GM23248 (cell line): ENCODE results near the gene CCDC112. TPM values are rescaled to one million over a fixed set of nuclear protein-coding genes. Genes with fewer than 3 reads are reported as not detected.
A peak's percentile ranks its signal among the peaks of the same experiment; 100 is the strongest.

Source experiments
- DNase-seq: peaks from one replicate; pipeline ENCODE4 v3.0.0-alpha.2; 2015
- H2AFZ ChIP-seq: fragments of 200-600 bp; sonication (generic); 2 replicates; pipeline ENCODE4 v1.6.1; 2016; ENCODE audit warnings: antibody characterized with exemption
- H3F3A ChIP-seq: fragments of 200-600 bp; sonication (generic); 2 replicates; pipeline ENCODE4 v1.6.1; 2016; ENCODE audit warnings: mild to moderate bottlenecking, antibody characterized with exemption, mixed run types; ENCODE audit not compliant: insufficient read depth
- H3K27ac ChIP-seq: fragments of 200-600 bp; sonication (generic); 2 replicates; pipeline ENCODE4 v1.5.1; 2016; ENCODE audit warnings: mild to moderate bottlenecking
- H3K27me3 ChIP-seq: fragments of 200-600 bp; sonication (generic); replicated peaks from 2 replicates; pipeline ENCODE4 v1.6.1; 2016; ENCODE audit warnings: mild to moderate bottlenecking; ENCODE audit not compliant: insufficient read depth
- H3K36me3 ChIP-seq: fragments of 200-600 bp; sonication (generic); 2 replicates; pipeline ENCODE4 v1.6.1; 2016; ENCODE audit warnings: low read depth, mild to moderate bottlenecking
- H3K4me1 ChIP-seq: fragments of 200-600 bp; sonication (generic); 2 replicates; pipeline ENCODE4 v1.6.1; 2016; ENCODE audit warnings: mild to moderate bottlenecking; ENCODE audit not compliant: insufficient read depth
- H3K4me2 ChIP-seq: fragments of 200-600 bp; sonication (generic); one replicate; pipeline ENCODE4 v1.6.1; 2016; ENCODE audit warnings: mild to moderate bottlenecking; ENCODE audit not compliant: unreplicated experiment
- H3K4me3 ChIP-seq: fragments of 200-600 bp; sonication (generic); 2 replicates; pipeline ENCODE4 v1.5.1; 2016; ENCODE audit warnings: mild to moderate bottlenecking
- H3K79me2 ChIP-seq: fragments of 200-600 bp; sonication (generic); 2 replicates; pipeline ENCODE4 v1.6.1; 2016; ENCODE audit warnings: mild to moderate bottlenecking; ENCODE audit not compliant: insufficient read depth
- H3K9ac ChIP-seq: fragments of 200-600 bp; sonication (generic); 2 replicates; pipeline ENCODE4 v1.6.1; 2016; ENCODE audit warnings: mild to moderate bottlenecking
- H3K9me2 ChIP-seq: fragments of 200-600 bp; sonication (generic); 2 replicates; pipeline ENCODE4 v1.6.1; 2016; ENCODE audit warnings: mixed run types, mild to moderate bottlenecking, moderate library complexity; ENCODE audit not compliant: insufficient read depth
- H3K9me3 ChIP-seq: fragments of 200-600 bp; sonication (generic); one replicate; pipeline ENCODE4 v1.6.1; 2017; ENCODE audit warnings: low read depth
- H4K20me1 ChIP-seq: fragments of 200-600 bp; sonication (generic); 2 replicates; pipeline ENCODE4 v1.6.0; 2016; ENCODE audit not compliant: insufficient read depth
- EZH2 ChIP-seq: fragments of 200-600 bp; sonication (generic); IDR thresholded peaks from 2 replicates; pipeline ENCODE4 v1.6.1; 2018; ENCODE audit warnings: antibody characterized with exemption, mild to moderate bottlenecking; ENCODE audit not compliant: insufficient read depth, poor library complexity, severe bottlenecking
- EZH2phosphoT487 ChIP-seq: fragments of 200-600 bp; sonication (generic); IDR thresholded peaks from 2 replicates; pipeline ENCODE4 v1.6.1; 2018; ENCODE audit warnings: antibody characterized with exemption, moderate library complexity, mild to moderate bottlenecking, low read depth; ENCODE audit not compliant: insufficient read depth
- WGBS, 2 experiments: methylation state at CpG; one replicate each; pipeline ENCODE4 v1.1.6; 2015 to 2017; ENCODE audit warnings: low lambda C conversion rate in 2 of 2, low coverage in 1 of 2; ENCODE audit errors: missing lambda C conversion rate in 2 of 2; 5-methylcytosine and 5-hydroxymethylcytosine counted together
- in situ Hi-C: fragments of 300-500 bp; cut with MboI; formaldehyde crosslinking; loops from 2 replicates; pipeline ENCODE4 v1.15.0; 2020
- polyA plus RNA-seq: library from polyadenylated mRNA; unstranded; fragments of >200 nt; fragmentation: Nextera tagmentation; extraction: Ambion mirVana; gene quantifications from 2 replicates; pipeline ENCODE4 v1.2.1, GENCODE V29; 2016
- total RNA-seq: library from RNA; depleted of rRNA; stranded (reverse); fragments of >200 nt; shearing (Covaris generic); gene quantifications from 2 replicates; pipeline ENCODE4 v1.2.3, GENCODE V29; 2014

CCDC112 gene
- total and polyA plus RNA-seq, 2 experiments from 2014 or later: 4.2 to 5.5 TPM

DNA sequence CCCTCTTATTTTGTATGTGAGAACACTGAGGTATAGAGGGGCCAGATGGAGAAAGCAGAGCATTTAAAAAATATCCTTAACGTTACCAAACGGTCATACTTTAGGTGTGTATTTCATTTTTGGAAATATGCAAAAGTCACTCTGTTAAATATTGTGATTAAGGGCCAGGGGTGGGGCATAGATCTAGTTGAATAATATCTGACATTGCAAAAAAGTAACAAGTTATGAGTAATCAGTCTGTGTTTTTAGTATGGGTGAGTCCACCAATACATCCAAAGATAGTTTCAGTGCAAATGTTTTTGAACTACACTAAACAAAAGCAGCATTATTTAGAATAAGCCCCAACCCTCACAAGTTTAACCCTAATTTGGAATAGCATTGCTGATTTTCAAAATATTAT, 45.3 kb upstream of the CCDC112 start:
- peak; percentile 45 for DNase-seq
- H3K36me3 ChIP-seq: no peaks in the 10 kb centered on the region
- no peaks in the 10 kb centered on the region for H3K79me2 ChIP-seq
- no peak overlapping the region for H3K9ac ChIP-seq
- WGBS, 2 experiments: 49 to 69% methylated on average over 2 of the region's 2 CpGs
- H3K27ac ChIP-seq: no peak overlapping the region
- 0 out of 2 replicates have a peak, but pooled peaks cover 4% of the 10 kb centered on the region for H4K20me1 ChIP-seq
- TF ChIP-seq EZH2 (no peak), EZH2phosphoT487 (no peak)
- H3K4me3 ChIP-seq: no peak overlapping the region
- peaks cover 23% of the 10 kb centered on the region for H3K4me1 ChIP-seq
- in situ Hi-C loops: no loop called here
- no peak overlapping the region for H3K4me2 ChIP-seq
- H3K9me3 ChIP-seq: no peaks in the 10 kb centered on the region
- no peak overlapping the region for H2AFZ ChIP-seq
- H3K9me2 ChIP-seq: no peaks in the 10 kb centered on the region
- peaks cover 12% of the 10 kb centered on the region for H3F3A ChIP-seq
- no peaks in the 10 kb centered on the region for H3K27me3 ChIP-seq

DNA sequence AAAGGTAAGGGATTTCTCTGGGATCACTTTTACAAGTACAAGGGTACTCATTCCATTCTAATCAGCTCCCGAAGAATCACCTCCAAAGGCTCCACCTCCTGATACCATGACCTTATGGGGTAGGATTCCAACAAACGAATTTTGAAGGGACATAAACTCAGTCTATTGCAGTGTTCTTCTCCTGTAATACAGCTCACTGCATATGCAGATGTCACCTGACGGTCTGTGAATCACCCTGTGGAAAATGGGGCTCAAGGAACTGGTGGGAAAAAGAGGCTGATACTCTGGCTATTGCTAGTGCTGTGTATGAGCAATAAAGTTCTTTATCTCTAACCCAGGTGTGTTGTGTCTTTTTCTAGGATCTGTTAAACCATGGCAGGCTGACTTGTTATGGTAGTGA, 42.4 kb upstream of the CCDC112 start:
- no peak overlapping the region for H3K4me2 ChIP-seq
- no peaks in the 10 kb centered on the region for H3K36me3 ChIP-seq
- in situ Hi-C loops: no loop called here
- H3K9me2 ChIP-seq: no peaks in the 10 kb centered on the region
- no peak overlapping the region for H3K9ac ChIP-seq
- no peak overlapping the region for H2AFZ ChIP-seq
- 76 to 84% methylated on average over 3 of the region's 3 CpGs for WGBS, 2 experiments
- no peak overlapping the region for H3K27ac ChIP-seq
- H3K79me2 ChIP-seq: no peaks in the 10 kb centered on the region
- peaks cover 5% of the 10 kb centered on the region for H3F3A ChIP-seq
- H3K9me3 ChIP-seq: no peaks in the 10 kb centered on the region
- DNase-seq: no peak
- H3K27me3 ChIP-seq: no peaks in the 10 kb centered on the region
- no peak overlapping the region for H3K4me3 ChIP-seq
- 0 out of 2 replicates have a peak, but pooled peaks cover 4% of the 10 kb centered on the region for H4K20me1 ChIP-seq
- peaks cover 16% of the 10 kb centered on the region for H3K4me1 ChIP-seq
- TF ChIP-seq EZH2phosphoT487: no peak
- no peak for TF ChIP-seq EZH2

DNA sequence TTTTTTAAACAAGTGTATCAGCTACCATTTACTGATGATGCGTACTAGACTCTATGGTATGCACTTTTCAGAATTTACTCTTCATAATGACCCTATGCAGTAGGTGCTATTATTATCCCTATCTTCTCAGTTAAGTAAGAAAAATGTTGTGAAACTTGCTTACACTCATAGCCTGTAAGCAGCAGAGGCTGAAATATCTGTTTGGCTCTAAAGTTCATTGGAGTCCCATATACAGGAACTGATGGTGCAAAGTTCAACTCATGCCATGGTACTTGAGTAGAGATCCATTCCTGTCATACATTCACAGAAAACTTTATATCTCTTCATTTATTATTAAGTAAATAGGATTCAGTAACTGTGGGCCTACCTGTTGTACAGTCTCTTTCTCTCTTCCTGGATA, 41.4 kb upstream of the CCDC112 start:
- Histone ChIP-seq H3K27ac (no peak overlapping the region), H3K79me2 (no peaks in the 10 kb centered on the region), H4K20me1 (0 out of 2 replicates have a peak, but pooled peaks cover 4% of the 10 kb centered on the region), H2AFZ (no peak overlapping the region), H3K4me1 (peaks cover 9% of the 10 kb centered on the region; the same call in 1 of the 2 replicates), H3K27me3 (no peaks in the 10 kb centered on the region), H3K9ac (no peak overlapping the region), H3K9me3 (no peaks in the 10 kb centered on the region), H3K36me3 (no peaks in the 10 kb centered on the region), H3K9me2 (no peaks in the 10 kb centered on the region), H3F3A (no peaks in the 10 kb centered on the region), H3K4me3 (no peak overlapping the region), H3K4me2 (no peak overlapping the region)
- in situ Hi-C loops: no loop called here
- TF ChIP-seq EZH2phosphoT487 (no peak), EZH2 (no peak)
- DNase-seq: no peak
- 96 to 100% methylated on average over 1 of the region's 1 CpG for WGBS, 2 experiments

DNA sequence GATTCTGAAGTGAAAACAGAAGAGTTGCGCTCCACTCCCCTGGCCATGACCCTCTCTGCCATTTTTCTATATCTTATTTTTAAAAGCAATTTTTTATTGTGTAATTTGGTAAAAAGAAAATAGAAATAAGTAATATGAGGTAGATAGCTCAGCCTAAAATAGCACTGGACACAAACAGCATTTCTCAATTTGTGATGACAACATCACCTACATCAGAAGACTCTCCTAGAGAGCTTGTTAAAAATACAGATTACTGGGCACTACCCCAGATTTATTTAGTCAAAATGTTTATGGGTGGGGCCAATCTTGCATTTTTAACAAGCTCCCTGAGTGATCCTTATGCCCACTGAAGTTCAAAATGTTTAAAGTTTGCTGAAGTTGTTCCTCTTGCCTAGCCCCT, 40.5 kb upstream of the CCDC112 start:
- no peak for DNase-seq
- Histone ChIP-seq H3K36me3 (no peaks in the 10 kb centered on the region), H4K20me1 (0 out of 2 replicates have a peak, but pooled peaks cover 4% of the 10 kb centered on the region), H3K4me1 (peaks cover 6% of the 10 kb centered on the region; the same call in 1 of the 2 replicates), H3K9me3 (no peaks in the 10 kb centered on the region), H3K79me2 (no peaks in the 10 kb centered on the region), H3K9ac (no peak overlapping the region), H3K27me3 (no peaks in the 10 kb centered on the region), H2AFZ (no peak overlapping the region), H3K4me2 (no peak overlapping the region), H3F3A (no peaks in the 10 kb centered on the region), H3K27ac (no peak overlapping the region), H3K4me3 (no peak overlapping the region), H3K9me2 (no peaks in the 10 kb centered on the region)
- TF ChIP-seq EZH2phosphoT487: no peak
- no peak for TF ChIP-seq EZH2
- in situ Hi-C loops: no loop called here
- 89 to 96% methylated on average over 1 of the region's 1 CpG for WGBS, 2 experiments
